NCI-H510A treated with DMSO at 0.1 percent for 48 hours (cell line): ENCODE data around the gene CCL17.

ENCODE experiments used
- DNase-seq: peaks from one replicate; lab custom pipeline; 2025; lab: John Stamatoyannopoulos, UW

The CCL17 gene

DNA sequence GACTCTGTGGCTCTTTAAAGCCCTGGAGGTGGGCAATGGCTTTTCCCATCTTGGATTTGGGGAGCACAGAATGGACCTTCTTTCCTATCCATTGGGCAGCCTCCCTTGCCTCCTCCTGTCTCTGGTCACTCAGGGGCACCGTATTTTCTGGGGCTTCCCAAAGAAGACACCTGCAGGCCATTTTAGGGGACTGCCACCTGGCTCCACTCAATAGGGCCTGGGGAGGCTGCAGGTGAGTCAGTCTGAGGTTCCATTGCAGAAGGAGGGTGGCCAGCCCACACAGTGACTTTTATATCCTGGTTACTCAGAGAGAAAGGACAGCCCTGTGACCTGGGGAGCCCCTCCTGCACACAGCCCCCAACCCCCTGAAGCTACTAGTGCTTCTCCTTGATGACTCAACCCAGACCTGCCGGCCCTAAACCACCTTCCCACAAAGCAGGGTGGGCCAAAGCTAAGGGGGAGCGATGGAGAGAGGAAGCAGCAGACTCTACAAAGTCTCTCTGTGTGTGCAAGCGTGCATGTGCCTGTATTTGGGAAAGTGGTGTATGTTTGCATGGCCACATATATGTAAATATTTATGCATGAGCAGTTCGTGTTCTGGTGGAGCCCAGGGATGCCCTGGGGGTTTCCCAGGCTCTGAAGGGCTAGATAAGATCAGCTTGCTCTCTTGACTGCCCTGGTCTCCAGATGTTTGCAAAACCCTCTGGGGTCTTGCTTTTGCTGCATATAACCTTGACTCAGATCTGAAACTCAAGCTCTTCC lies 27.3 kb upstream of the CCL17 start:
- no peak for DNase-seq

DNA sequence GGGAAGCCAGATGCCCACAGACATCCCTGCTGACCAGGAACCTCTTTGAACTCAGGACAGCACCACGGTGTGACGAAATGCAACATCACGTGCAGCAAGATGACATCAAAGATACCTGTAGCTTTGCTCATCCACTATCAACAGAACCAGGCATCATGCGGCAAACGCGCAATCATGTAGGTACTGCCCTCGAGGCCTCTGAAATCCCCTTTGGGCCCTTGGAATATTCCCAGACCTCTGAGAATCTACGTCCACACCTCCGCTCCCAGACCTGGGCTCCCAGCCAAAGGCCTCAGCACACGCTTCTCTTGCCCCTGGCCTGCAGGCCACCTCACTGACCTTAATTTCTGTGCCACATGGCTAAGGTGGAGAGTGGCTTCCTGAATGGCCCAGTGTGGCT lies 25.0 kb upstream of the CCL17 start:
- no peak for DNase-seq

DNA sequence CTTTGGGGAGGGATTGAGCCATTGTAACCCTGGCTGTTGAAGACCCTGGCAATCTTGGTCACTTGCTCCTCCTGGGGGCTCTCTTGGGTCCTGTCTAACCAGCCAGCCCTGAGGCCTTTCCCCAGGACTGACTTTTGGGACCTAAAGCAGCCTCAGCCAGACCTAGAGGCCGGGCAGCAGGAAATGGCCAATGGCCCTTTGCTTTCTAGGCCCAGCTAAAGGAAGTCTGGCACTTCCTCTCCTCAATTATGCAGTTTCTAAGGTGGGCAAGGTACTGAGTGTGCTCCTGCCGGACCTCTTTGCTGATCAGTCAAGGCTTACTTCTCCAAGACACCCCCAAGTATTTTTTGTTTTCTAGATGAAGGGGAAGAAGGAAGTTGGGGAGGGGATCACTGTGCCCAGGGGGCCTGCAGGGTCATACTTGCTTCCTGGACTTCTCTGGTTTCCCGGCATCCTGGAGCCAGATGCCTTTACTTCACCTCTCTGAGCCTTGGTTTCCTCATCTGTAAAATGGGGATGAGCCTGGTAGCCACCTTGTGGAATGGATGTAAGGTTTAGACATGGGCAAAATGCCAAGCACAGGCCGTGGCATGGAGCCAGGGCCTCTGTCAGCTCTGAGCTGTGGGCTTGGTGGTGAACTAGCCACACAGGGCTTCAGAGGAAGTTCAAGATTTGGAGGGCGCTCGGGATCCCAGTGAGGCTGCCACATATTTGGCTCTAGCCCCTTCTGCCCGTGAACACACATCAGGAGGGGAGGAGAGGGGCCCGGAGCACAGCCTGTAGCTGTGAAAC lies 23.7 kb upstream of the CCL17 start:
- DNase-seq = no peak

DNA sequence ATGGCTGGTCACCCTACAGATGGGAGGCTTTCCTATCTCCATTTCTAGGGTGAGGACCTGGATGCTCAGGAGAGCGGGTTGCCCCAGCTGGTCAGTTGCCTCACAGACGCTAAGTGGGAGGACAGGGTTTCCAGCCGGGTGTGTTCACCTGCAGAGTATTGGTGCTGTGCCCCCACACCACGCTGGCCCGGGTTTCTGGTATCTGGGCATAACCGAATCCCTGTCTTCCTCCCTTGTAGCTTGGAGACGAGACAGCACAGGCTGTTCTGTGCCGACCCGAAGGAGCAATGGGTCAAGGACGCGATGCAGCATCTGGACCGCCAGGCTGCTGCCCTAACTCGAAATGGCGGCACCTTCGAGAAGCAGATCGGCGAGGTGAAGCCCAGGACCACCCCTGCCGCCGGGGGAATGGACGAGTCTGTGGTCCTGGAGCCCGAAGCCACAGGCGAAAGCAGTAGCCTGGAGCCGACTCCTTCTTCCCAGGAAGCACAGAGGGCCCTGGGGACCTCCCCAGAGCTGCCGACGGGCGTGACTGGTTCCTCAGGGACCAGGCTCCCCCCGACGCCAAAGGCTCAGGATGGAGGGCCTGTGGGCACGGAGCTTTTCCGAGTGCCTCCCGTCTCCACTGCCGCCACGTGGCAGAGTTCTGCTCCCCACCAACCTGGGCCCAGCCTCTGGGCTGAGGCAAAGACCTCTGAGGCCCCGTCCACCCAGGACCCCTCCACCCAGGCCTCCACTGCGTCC lies 22.6 kb upstream of the CCL17 start:
- no peak for DNase-seq

DNA sequence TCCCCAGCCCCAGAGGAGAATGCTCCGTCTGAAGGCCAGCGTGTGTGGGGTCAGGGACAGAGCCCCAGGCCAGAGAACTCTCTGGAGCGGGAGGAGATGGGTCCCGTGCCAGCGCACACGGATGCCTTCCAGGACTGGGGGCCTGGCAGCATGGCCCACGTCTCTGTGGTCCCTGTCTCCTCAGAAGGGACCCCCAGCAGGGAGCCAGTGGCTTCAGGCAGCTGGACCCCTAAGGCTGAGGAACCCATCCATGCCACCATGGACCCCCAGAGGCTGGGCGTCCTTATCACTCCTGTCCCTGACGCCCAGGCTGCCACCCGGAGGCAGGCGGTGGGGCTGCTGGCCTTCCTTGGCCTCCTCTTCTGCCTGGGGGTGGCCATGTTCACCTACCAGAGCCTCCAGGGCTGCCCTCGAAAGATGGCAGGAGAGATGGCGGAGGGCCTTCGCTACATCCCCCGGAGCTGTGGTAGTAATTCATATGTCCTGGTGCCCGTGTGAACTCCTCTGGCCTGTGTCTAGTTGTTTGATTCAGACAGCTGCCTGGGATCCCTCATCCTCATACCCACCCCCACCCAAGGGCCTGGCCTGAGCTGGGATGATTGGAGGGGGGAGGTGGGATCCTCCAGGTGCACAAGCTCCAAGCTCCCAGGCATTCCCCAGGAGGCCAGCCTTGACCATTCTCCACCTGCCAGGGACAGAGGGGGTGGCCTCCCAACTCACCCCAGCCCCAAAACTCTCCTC lies 21.9 kb upstream of the CCL17 start:
- DNase-seq = no peak

DNA sequence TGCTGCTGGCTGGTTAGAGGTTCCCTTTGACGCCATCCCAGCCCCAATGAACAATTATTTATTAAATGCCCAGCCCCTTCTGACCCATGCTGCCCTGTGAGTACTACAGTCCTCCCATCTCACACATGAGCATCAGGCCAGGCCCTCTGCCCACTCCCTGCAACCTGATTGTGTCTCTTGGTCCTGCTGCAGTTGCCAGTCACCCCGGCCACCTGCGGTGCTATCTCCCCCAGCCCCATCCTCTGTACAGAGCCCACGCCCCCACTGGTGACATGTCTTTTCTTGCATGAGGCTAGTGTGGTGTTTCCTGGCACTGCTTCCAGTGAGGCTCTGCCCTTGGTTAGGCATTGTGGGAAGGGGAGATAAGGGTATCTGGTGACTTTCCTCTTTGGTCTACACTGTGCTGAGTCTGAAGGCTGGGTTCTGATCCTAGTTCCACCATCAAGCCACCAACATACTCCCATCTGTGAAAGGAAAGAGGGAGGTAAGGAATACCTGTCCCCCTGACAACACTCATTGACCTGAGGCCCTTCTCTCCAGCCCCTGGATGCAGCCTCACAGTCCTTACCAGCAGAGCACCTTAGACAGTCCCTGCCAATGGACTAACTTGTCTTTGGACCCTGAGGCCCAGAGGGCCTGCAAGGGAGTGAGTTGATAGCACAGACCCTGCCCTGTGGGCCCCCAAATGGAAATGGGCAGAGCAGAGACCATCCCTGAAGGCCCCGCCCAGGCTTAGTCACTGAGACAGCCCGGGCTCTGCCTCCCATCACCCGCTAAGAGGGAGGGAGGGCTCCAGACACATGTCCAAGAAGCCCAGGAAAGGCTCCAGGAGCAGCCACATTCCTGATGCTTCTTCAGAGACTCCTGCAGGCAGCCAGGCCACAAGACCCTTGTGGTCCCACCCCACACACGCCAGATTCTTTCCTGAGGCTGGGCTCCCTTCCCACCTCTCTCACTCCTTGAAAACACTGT lies 21.0 kb upstream of the CCL17 start:
- DNase-seq = no peak

DNA sequence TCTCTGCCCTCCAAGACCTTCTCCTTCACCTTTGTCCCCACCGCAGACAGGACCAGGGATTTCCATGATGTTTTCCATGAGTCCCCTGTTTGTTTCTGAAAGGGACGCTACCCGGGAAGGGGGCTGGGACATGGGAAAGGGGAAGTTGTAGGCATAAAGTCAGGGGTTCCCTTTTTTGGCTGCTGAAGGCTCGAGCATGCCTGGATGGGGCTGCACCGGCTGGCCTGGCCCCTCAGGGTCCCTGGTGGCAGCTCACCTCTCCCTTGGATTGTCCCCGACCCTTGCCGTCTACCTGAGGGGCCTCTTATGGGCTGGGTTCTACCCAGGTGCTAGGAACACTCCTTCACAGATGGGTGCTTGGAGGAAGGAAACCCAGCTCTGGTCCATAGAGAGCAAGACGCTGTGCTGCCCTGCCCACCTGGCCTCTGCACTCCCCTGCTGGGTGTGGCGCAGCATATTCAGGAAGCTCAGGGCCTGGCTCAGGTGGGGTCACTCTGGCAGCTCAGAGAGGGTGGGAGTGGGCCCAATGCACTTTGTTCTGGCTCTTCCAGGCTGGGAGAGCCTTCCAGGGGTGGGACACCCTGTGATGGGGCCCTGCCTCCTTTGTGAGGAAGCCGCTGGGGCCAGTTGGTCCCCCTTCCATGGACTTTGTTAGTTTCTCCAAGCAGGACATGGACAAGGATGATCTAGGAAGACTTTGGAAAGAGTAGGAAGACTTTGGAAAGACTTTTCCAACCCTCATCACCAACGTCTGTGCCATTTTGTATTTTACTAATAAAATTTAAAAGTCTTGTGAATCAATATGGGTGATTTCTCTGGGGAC lies 20.1 kb upstream of the CCL17 start:
- DNase-seq = no peak

DNA sequence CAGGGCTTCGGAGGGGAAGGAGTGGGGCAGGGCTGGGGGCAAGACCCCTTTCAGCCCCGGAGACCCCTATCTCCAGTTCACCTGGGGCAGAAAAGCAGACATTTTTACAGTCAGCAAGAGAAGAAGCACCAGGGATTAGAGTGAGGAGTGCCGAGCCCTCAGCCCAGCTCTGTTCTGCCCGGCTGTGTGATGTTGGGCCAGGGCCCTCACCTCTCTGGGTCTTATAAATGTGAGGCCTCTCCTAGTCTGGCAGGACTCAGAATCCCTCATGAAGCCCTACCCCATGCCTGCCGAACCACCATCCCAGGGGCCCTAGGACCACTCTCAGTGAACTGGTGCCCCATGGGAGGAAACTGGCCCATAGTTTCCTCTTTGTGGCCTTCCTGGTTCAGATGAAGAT lies 19.5 kb upstream of the CCL17 start:
- no peak for DNase-seq

DNA sequence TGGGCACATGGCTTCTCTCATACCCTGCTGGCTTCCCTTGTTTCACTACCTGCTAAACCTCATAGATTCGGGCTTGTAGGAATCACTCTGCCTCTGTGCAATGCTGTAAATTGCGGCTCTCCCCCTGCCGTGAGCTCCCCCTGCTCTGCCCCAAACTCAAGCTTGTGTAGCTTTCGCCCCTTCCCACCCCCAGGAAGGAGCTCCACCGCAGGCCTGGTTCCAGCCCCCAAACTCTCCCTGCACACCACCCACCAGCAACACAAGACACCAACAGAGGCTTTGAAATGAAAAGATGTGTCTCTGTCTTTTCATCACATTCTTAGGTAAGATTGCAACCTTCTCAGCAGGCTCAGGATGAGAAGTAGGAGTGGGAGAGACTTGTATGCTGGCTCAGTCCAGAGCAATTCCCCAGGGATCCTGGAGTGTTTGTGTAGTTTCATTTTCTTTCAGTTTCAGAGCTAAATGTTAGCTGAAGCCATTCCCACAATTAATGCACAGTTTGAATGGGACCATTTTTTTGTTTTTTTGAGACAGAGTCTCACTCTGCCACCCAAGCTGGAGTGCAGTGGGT lies 18.1 kb upstream of the CCL17 start:
- no peak for DNase-seq

DNA sequence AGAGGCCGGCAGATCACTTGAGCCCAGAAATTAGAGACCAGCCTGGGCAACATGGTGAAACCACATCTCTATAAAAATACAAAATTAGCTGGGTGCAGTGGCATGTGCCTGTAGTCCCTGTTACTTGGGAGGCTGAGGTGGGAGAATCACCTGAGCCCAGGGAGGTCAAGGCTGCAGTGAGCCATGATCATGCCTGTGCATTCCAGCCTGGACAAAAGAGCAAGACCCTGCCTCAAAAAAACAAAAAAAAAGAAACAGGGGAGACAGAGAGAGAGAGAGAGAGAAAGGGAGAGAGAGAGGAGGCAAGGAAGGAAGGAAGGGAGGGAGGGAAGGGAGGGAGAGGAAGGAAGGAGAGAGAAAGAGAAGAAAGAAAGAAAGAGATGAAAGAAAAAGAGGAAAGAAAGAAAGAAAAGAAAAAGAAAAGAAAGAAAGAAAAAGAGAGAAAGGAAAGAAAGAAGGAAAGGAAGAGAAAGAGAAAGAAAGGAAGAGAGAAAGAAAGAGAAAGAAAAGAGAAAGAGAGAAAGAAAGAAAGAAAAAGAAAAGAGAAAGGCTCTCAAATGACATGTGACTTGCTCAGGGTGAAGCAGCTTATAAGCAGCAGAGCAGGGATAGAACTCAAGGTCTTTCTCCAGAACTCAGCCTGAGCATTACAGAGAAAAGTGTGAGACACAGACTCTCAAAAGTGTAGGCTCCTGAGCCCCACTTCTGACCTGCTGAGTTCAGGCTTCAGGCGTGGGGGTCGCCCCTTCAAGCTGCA lies 16.8 kb upstream of the CCL17 start:
- DNase-seq = no peak

DNA sequence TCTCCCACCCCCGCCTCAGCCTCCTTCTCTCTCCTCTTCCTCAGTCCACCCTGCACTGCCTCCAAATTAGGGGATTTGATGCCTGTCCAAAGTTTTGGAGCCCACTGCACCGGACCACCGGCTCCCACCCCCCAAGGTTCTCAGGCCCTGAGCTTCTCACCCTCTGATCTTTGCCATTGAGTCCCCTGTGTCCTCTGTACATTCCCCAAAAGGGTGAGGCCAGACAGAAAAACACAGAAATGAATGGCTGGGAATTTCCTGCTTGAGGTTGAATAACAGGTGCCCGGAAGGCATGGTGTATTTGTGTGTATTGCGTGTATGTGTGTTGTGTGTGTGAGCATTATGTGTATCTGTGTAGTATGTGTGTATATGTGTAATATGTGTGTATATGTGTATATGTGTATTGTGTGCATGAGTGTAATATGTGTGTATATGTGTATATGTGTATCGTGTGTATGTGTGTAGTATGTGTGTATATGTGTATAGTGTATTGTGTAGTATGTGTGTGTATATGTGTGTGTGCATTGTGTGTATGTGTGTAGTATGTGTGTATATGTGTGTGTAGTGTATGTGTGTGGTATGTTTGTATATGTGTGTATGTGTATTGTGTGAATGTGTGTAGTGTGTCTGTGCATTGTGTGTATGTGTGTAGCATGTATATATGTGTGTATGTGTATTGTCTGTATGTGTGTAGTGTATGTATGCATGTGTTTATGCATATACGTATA lies 16.0 kb upstream of the CCL17 start:
- no peak for DNase-seq

DNA sequence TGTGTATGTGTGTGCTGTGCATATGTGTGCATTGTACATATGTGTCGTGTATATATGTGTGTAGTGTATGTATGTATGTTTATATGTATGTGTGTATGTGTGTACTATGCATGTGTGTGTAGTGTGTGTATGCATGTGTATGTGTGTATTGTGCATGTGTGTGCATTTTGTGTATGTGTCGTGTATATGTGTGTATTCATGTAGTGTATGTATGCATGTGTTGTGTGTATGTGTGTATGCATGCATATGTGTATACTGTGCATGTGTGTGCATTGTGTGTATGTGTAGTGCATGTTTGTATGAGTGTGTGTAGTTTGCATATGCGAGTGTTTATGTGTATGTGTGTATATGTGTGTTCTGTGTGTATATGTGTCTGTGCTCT lies 15.5 kb upstream of the CCL17 start:
- DNase-seq = no peak

DNA sequence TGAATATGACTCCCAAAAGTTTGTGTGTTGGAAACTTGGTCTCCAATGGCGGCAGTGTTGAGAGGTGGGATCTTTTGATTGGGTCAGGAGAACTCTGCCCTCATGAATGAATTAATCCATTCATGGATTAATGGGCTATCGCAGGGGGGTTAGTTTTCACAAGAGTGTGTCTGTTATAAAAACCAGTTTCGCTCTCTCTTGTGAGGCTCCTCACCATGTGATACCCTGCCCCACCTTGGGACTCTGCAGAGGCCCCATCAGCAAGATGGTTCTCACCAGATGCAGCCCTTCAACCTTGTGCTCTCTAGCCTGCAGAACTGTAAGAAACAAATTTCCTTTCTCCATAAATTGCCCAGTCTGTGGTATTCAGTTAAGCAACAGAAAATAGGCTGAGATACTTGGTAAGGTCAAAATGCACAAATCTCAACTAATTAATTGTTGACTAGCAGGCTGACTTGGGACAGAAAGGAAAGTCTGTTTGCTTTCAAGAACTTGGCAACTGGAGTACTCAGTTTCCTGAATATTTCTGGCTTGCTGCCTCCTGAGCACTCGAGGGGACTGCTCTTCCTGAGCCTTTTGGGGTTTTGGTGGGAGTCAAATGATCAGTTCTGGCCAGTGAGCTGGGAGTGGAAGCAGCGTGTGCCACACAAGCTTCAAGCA lies 13.8 kb upstream of the CCL17 start:
- DNase-seq = no peak

DNA sequence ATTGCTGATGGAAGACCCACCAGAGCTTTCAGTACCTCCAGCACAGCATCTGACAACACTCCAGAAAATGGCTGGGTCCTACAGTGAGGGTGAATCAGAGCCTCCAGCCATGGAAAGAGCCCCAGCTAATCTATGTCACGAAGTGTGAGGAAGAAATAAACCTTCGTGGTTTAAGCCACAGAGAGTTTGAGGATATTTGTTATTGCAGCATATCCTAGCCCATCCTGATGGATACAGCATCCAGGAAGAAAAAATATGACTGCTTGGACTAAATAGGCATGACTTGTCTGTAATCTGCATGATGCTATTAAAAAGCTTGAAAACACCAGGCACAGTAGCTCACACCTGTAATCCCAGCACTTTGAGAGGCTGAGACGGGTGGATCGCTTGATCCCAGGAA lies 13.3 kb upstream of the CCL17 start:
- DNase-seq = no peak

DNA sequence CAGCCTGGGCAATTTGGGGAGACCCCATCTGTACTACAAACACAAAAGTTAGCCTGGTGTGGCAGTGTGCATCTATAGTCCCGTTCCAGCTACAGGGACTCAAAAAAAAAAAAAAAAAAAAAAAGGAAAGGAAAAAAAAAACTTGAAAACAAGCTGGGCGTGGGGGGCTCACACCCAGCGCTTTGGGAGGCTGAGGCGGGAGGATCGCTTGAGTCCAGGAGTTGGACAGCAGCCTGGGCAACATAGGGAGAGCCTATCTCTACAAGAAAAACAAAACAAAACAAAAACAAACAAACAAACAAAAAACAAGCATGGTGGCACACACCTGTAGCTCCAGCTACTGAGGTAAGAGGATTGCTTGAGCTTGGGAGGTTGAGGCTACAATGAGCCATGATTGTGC lies 12.9 kb upstream of the CCL17 start:
- no peak for DNase-seq

DNA sequence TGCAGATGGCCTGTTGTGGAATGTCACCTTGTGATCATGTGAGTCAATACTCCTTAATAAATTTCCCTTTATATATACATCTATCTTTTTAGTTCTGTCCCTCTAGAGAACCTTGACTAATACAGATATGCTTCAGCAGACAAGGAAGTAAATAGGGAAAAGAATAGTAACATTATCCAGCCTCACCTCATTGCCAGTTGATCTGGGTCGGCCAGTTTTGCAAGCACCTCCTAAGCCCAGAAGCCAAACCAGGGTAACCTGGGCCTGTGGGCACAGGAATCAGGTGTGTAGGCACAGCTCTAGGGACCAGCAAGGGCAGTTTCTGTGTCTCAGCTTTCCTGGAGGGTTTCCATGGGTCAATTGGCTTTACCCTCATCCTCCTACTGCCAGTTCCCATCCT lies 11.9 kb upstream of the CCL17 start:
- DNase-seq = peak; percentile 22

DNA sequence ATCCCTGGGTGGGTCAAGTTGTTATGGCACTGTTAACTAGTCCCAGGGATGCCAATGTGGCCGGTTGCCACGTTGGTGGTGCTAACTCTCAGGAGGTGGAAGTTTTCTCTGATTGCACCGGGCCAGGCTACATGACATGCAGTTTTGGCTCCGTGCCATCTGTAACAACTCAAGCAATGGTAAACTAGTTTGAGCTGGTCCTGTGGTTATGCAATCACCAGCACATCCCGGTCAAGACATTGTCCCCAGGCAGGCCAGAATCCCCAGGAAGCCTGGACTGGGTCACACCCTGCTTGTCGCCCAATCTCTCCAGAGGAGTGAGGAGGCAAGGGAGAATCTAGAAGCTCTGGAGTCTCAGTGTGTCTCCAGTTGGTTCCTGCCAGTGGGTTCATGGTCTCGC lies 10.1 kb upstream of the CCL17 start:
- peak; percentile 55 for DNase-seq

DNA sequence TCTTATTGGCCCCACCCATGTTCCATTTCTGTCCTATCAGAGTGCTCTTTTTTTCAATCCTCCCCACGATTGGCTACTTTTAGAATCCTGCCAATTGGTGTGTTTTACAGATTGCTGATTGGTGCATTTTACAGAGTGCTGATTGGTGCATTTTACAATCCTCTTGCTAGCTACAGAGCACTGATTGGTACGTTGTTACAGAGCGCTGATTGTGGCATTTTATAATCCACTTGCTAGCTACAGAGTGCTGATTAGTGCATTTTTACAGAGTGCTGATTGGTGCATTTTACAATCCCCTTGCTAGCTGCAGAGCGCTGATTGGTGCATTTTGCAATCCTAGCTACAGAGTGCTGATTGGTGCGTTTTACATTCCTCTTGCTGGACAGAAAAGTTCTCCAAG lies 9.5 kb upstream of the CCL17 start:
- no peak for DNase-seq
